ENCODE results near the gene MKKS. TPM values are rescaled to one million over a fixed set of nuclear protein-coding genes. Genes with fewer than 3 reads are reported as not detected.
A peak's percentile ranks its signal among the peaks of the same experiment; 100 is the strongest.

The MKKS gene
- total RNA-seq, 1 donor from 2014 or later: 11.8 TPM

DNA sequence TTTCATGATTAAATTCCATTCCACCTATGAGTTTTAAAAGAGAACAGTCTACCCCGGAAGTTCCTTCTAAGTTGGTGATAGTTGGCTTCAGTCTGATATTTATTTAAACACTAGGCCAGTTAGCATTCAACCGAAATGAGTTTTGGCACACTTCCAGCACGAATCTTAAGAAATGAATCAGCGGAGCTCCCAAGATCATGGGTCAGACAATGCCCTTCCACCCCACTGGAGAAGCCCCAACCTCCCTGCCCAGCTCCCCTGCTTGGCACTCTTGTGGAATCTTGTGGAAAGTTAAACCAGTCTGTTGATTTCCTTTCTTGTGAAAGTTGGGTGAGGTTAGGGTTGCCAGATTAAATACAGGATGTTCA lies 64.3 kb downstream of the MKKS start:
- DNase-seq (ENCODE audit: low spot score): no peak

DNA sequence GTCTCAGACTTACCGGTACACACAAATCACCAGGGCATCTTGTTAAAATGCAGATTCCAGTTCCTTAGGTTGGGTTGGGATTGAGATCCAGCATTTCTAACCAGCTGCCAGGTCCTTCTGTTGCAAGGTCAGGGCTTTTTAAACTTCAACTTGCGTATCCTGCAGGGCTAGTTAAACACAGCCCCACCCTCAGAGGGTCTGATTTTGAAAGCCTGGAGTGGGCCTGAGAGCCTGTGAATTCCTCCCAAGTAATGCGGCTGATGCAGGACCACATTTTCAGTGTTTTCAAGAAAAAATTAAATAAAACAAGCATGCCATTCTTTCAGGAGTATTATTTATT lies 65.3 kb downstream of the MKKS start:
- DNase-seq (ENCODE audit: low spot score): no peak

- no peak for DNase-seq (ENCODE audit: low spot score)
Observed at GRCh38 chr20:10367943-10368701, 65.9 kb downstream of the MKKS start.

DNA sequence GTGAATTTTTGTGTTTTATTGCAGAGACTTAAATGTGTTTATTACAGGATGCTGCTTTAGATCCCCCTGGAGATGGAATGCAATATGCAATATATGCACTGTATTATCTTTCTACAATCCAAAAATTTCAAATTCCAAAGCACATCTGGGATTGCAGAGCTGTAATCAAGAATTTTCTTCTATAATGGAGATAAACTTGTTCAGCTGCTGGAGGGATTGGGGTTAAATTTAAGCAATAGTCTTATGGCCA lies 66.4 kb downstream of the MKKS start:
- DNase-seq (ENCODE audit: low spot score): peak; percentile 35

DNA sequence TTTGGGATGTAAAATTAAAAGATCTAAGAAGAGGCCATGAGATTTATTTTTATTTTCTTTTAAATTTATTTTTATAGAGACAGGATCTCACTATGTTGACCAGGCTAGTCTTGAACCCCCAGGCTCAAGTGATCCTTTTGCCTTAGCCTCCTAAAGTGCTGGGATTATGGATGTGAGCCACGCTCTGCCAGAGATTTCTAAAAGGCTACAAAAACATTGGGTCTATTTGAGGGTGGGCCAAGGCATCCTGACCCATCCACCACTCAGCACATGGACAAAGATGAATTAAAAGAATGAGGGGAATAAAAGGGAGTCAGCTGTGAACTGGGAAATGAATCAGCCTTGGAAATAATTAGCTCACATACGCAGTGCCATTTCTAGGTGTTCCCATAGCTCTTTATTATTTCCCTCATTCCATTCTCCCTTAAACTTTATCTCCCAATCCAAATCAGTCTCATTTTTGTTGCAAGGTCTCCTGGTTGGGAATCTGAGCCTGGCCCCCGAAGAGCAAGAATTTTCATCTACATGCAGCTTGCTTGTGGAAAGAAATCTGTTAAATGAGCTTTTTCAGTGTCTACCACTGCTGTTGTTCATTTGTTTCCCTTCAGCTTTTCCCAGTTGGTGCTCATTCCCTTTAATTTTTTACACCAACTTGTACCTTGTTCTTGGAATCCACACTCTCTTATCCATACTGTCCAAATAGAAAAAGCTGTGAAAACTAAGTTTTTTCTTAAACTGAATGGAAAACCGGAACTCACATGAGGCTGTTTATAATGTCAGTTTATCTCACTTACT lies 66.9 kb downstream of the MKKS start:
- DNase-seq (ENCODE audit: low spot score): peak; percentile 26

DNA sequence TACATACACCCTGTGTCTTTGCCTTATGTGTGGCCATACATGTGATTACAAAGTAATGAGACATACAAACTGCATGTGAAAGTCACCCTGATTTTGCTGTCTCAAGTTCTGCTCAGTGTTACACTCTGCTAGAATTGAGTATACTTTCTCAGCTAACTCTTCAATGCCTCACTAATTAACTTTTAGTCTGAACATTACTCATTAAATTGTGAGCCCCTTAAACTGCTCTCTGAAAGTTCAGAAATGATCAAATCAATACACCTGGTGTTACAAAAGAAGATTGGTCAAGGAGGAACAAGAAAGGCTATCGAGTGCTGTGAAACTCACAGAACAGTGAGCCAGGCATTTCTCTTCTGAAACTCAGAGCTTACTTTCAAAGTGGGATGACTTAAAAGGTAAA lies 71.3 kb downstream of the MKKS start:
- no peak for DNase-seq (ENCODE audit: low spot score)

GRCh38 chr20:10360878-10361277 lies 73.1 kb downstream of the MKKS start:
- DNase-seq (ENCODE audit: low spot score): no peak

DNA sequence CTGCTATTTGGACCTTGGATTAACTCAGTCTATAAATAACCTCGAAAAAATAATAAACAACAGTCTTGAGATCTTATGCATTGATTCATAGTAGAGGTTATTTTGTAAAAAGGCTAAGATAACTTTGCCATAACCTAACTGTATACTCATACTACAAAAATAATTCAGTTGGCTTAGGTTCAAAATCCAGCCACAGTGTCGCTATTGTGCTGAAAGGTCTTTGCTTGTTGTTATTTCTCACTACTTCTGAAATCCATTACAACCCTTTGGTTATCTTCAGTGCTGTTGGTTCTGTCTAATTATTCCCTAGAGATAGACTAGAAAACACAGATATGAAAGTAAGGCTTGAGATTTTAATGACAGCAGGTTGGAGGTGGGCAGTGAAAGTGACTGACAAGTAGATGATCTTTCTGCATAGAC lies 74.4 kb downstream of the MKKS start:
- DNase-seq (ENCODE audit: low spot score): no peak

DNA sequence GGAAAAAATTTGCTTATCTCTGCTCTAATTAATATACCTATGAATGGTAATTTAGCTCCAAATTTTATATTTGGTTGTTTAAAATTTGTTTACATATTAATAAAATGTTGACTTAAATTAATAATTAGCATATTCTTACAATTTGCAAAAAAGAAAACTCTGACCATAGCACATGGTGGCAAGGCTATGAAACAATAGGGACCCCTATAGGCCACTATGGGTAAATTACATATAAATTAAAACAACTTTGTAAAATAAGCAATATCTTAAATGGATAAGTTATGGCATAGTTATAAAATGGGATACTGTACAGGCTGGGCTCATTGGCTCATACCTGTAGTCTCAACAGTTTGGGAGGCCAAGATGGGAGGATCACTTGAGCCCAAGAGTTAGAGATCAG lies 76.0 kb downstream of the MKKS start:
- DNase-seq (ENCODE audit: low spot score): no peak

GRCh38 chr20:10357061-10357708 lies 76.8 kb downstream of the MKKS start:
- no peak for DNase-seq (ENCODE audit: low spot score)

GRCh38 chr20:10356628-10357027 lies 77.4 kb downstream of the MKKS start:
- no peak for DNase-seq (ENCODE audit: low spot score)

GRCh38 chr20:10352934-10353824 lies 80.8 kb downstream of the MKKS start:
- DNase-seq (ENCODE audit: low spot score): no peak

Other genes with a start within 250 kb of the MKKS start
- gene SNAP25, start 215.4 kb downstream of the MKKS start, total RNA-seq (ENCODE audit: insufficient read depth, low replicate concordance): 6.7 TPM
- gene SLX4IP, start 1.1 kb upstream of the MKKS start, total RNA-seq (ENCODE audit: insufficient read depth, low replicate concordance): 7.7 TPM
- gene JAG1, start 239.8 kb upstream of the MKKS start, total RNA-seq (ENCODE audit: insufficient read depth, low replicate concordance): 193 TPM